GM12878 (cell line): ENCODE data around the gene TXNIP. TPM values are rescaled to one million over a fixed set of nuclear protein-coding genes. Genes with fewer than 3 reads are reported as not detected.

Experiments
- ATAC-seq: fragments of 200-7000 bp; cut with Tn5 transposase; 3 replicates; pipeline ENCODE4 v1.9.1; 2020; ENCODE audit warnings: mild to moderate bottlenecking, moderate library complexity
- BruUV-seq: library from RNA; stranded (reverse); fragments of 400-500 nt; replicated peaks from 2 replicates; lab custom pipeline; 2021; lab: Mats Ljungman, UMichigan
- CTCF ChIA-PET: fragments of 300-600 bp; sonication (Branson Sonifier 250); formaldehyde crosslinking; extraction: SDS; loops from one replicate; lab custom pipeline; 2021; ENCODE audit warnings: inconsistent platforms; lab: Yijun Ruan, JAX
- POLR2A ChIA-PET: fragments of 350-600 bp; formaldehyde crosslinking; extraction: SDS; loops from one replicate; lab custom pipeline; 2021; ENCODE audit warnings: inconsistent platforms; lab: Charles Lee
- RAD21 ChIA-PET: fragments of 300-600 bp; sonication (Branson Sonifier 250); formaldehyde crosslinking; loops from one replicate; lab custom pipeline; 2023; ENCODE audit warnings: antibody characterized with exemption; ENCODE audit not compliant: unreplicated experiment; lab: Charles Lee
- SMC1A ChIA-PET: fragments of 300-600 bp; sonication (Branson Sonifier 250); formaldehyde crosslinking; loops from one replicate; lab custom pipeline; 2023; ENCODE audit not compliant: unreplicated experiment, uncharacterized antibody; lab: Charles Lee
- DNase-seq: peaks from one replicate; pipeline ENCODE4 v3.0.0-alpha.2; 2011; ENCODE audit warnings: low read depth, low spot score
- FAIRE-seq: peaks from 3 replicates; lab custom pipeline; 2011; peaks lifted over from hg19 to GRCh38; lab: Jason Lieb, UNC
- H2AFZ ChIP-seq: 2 replicates; pipeline ENCODE4 v1.6.0; 2011; ENCODE audit warnings: low read depth, low read length, control low read depth; ENCODE audit not compliant: control insufficient read depth
- H3K27ac ChIP-seq: 2 replicates; pipeline ENCODE4 v1.5.1; 2011; ENCODE audit warnings: control low read depth; ENCODE audit not compliant: control insufficient read depth, insufficient read depth
- H3K27me3 ChIP-seq, 2 experiments: replicated peaks in 1 of 2; 2 replicates each; pipeline versions ENCODE4 v1.6.0 to v1.6.1; 2011; ENCODE audit warnings: low read length in 1 of 2; ENCODE audit not compliant: control insufficient read depth in 2 of 2, insufficient read depth in 2 of 2
- H3K36me3 ChIP-seq, 2 experiments: 2 replicates each; pipeline ENCODE4 v1.5.1; 2011; ENCODE audit warnings: low read length in 1 of 2; ENCODE audit not compliant: control insufficient read depth in 2 of 2, insufficient read depth in 2 of 2
- H3K4me1 ChIP-seq: 2 replicates; pipeline ENCODE4 v1.6.1; 2011; ENCODE audit warnings: mild to moderate bottlenecking, low read length, moderate library complexity, mixed read lengths; ENCODE audit not compliant: control insufficient read depth, insufficient read depth
- H3K4me2 ChIP-seq: 2 replicates; pipeline ENCODE4 v1.6.0; 2011; ENCODE audit warnings: control low read depth; ENCODE audit not compliant: control insufficient read depth, insufficient read depth
- H3K4me3 ChIP-seq: fragments of 200-600 bp; sonication (generic); 2 replicates; pipeline ENCODE4 v1.5.1; 2016
- H3K79me2 ChIP-seq: 2 replicates; pipeline ENCODE4 v1.6.0; 2011; ENCODE audit warnings: low read length; ENCODE audit not compliant: control insufficient read depth, insufficient read depth
- H3K9ac ChIP-seq: 2 replicates; pipeline ENCODE4 v1.8.0; 2011; ENCODE audit warnings: low read length, control low read depth, mixed read lengths; ENCODE audit not compliant: control insufficient read depth, insufficient read depth
- H3K9me3 ChIP-seq: replicated peaks from 3 replicates; pipeline ENCODE4 v1.5.1; 2011; ENCODE audit warnings: mild to moderate bottlenecking, low read length; ENCODE audit not compliant: control insufficient read depth, insufficient read depth
- H4K20me1 ChIP-seq: 2 replicates; pipeline ENCODE4 v1.6.0; 2011; ENCODE audit not compliant: control insufficient read depth, insufficient read depth
- EP300 ChIP-seq, 2 experiments: fragments of 150-350 bp in 1 of 2; IDR thresholded peaks; 2 replicates each; pipeline ENCODE4 v1.6.1; 2011 to 2012; ENCODE audit warnings: low read depth in 2 of 2, low read length in 2 of 2, borderline replicate concordance in 1 of 2, improper control_type of control experiment in 1 of 2, inconsistent platforms in 1 of 2; ENCODE audit not compliant: control insufficient read depth in 1 of 2
- ETV6 ChIP-seq, 2 experiments: fragments of 450-650 bp in 1 of 2; IDR thresholded peaks in 1 of 2; conservative IDR thresholded peaks in 1 of 2; 2 replicates each; pipeline ENCODE4 v1.6.1; 2014; ENCODE audit warnings: antibody characterized with exemption in 1 of 2, borderline replicate concordance in 1 of 2, low read depth in 1 of 2, mild to moderate bottlenecking in 1 of 2, moderate library complexity in 1 of 2
- EZH2 ChIP-seq: IDR thresholded peaks from 2 replicates; pipeline ENCODE4 v1.6.1; 2012; ENCODE audit warnings: low read depth, mild to moderate bottlenecking, control low read depth, inconsistent platforms, low read length, borderline replicate concordance; ENCODE audit not compliant: control insufficient read depth
- FOS ChIP-seq: IDR thresholded peaks from 3 replicates; pipeline ENCODE4 v1.6.1; 2011; ENCODE audit warnings: borderline replicate concordance; ENCODE audit not compliant: insufficient read length; ENCODE audit errors: extremely low read depth
- HCFC1 ChIP-seq: fragments of 150-350 bp; IDR thresholded peaks from 2 replicates; pipeline ENCODE4 v1.6.1; 2014; ENCODE audit warnings: low read length
- HDAC2 ChIP-seq: fragments of 200-600 bp; sonication (generic); IDR thresholded peaks from 2 replicates; pipeline ENCODE4 v1.6.1; 2017
- MYC ChIP-seq: IDR thresholded peaks from 2 replicates; pipeline ENCODE4 v1.6.1; 2011; ENCODE audit warnings: mild to moderate bottlenecking, low read length, moderate library complexity, inconsistent platforms; ENCODE audit not compliant: insufficient read depth, insufficient replicate concordance, insufficient read length, severe bottlenecking
- NBN ChIP-seq: fragments of 450-650 bp; IDR thresholded peaks from 2 replicates; pipeline ENCODE4 v1.6.1; 2016
- POU2F2 ChIP-seq: IDR thresholded peaks from 3 replicates; pipeline ENCODE4 v1.6.1; 2011; ENCODE audit warnings: low read depth, mild to moderate bottlenecking, low read length, borderline replicate concordance
- RBBP5 ChIP-seq: fragments of 200-600 bp; sonication (generic); conservative IDR thresholded peaks from 2 replicates; pipeline ENCODE4 v1.6.1; 2016
- RELA ChIP-seq: fragments of 450-650 bp; IDR thresholded peaks from 2 replicates; pipeline ENCODE4 v1.8.0; 2014; ENCODE audit warnings: borderline replicate concordance; ENCODE audit not compliant: partially characterized antibody
- SMAD1 ChIP-seq: fragments of 450-650 bp; IDR thresholded peaks from 2 replicates; pipeline ENCODE4 v1.6.1; 2018; ENCODE audit warnings: mild to moderate bottlenecking, low read depth; ENCODE audit not compliant: partially characterized antibody
- SP1 ChIP-seq: IDR thresholded peaks from one replicate; pipeline ENCODE4 v1.6.1; 2011; ENCODE audit warnings: low read depth, low read length
- SPI1 ChIP-seq: IDR thresholded peaks from 2 replicates; pipeline ENCODE4 v1.6.1; 2011; ENCODE audit warnings: low read depth, mild to moderate bottlenecking, low read length, moderate library complexity, borderline replicate concordance; ENCODE audit not compliant: insufficient read depth
- SREBF1 ChIP-seq: IDR thresholded peaks from 2 replicates; pipeline ENCODE4 v1.6.1; 2012; ENCODE audit warnings: mild to moderate bottlenecking, low read length
- ZSCAN29 ChIP-seq: fragments of 450-650 bp; IDR thresholded peaks from 2 replicates; pipeline ENCODE4 v1.6.1; 2017; ENCODE audit warnings: mild to moderate bottlenecking, moderate library complexity
- WGBS: methylation state at CpG from one replicate; pipeline ENCODE4 v1.1.6; 2016; ENCODE audit warnings: low lambda C conversion rate; ENCODE audit not compliant: insufficient replicate concordance, insufficient coverage; ENCODE audit errors: missing lambda C conversion rate; 5-methylcytosine and 5-hydroxymethylcytosine counted together
- in situ Hi-C: fragments of 300-500 bp; cut with MboI; formaldehyde crosslinking; loops from 9 replicates; pipeline ENCODE4 v1.14.3; 2018; ENCODE audit warnings: mixed read lengths
- intact Hi-C: fragments of 100-400 bp; cut with micrococcal nuclease; formaldehyde crosslinking; loops from one replicate; pipeline ENCODE4 v1.14.2; 2022; ENCODE audit not compliant: unreplicated experiment
- polyA plus RNA-seq, 11 experiments: library from polyadenylated mRNA; depleted of rRNA in 4 of 11; unstranded in 6 of 11; stranded (reverse) in 5 of 11; fragments of >200 nt; fragmentation: Nextera tagmentation in 4 of 11; fragmentation: Illumina TruSeq in 1 of 11; extraction: Ambion mirVana in 4 of 11; extraction: Trizol in 1 of 11; gene quantifications; 1 replicate in 1 of 11; 2 replicates in 10 of 11; pipeline versions ENCODE4 v1.2.1 to v1.2.3, GENCODE V29; 2011 to 2016; ENCODE audit warnings: inconsistent platforms in 2 of 11, missing spikeins in 2 of 11, low read depth in 1 of 11
- total RNA-seq, 4 experiments: library from RNA; depleted of rRNA in 3 of 4; stranded (reverse); fragments of >200 nt in 3 of 4; fragmentation: Illumina TruSeq in 1 of 4; extraction: Trizol in 1 of 4; gene quantifications; 2 replicates each; pipeline versions ENCODE4 v1.2.1 to v1.2.3, GENCODE V29; 2013 to 2021
- TF ChIP-seq, protein P1 (sequence below): fragments of 150-350 bp; IDR thresholded peaks from 2 replicates; pipeline ENCODE4 v1.6.1; 2016; ENCODE audit warnings: low read depth, low read length

TXNIP gene
- total and polyA plus RNA-seq, 10 of the 15 experiments (the other 5 are each of a cell fraction or from before 2014, with no cell fraction given), result 48.7 to 133 (median 107) TPM

DNA sequence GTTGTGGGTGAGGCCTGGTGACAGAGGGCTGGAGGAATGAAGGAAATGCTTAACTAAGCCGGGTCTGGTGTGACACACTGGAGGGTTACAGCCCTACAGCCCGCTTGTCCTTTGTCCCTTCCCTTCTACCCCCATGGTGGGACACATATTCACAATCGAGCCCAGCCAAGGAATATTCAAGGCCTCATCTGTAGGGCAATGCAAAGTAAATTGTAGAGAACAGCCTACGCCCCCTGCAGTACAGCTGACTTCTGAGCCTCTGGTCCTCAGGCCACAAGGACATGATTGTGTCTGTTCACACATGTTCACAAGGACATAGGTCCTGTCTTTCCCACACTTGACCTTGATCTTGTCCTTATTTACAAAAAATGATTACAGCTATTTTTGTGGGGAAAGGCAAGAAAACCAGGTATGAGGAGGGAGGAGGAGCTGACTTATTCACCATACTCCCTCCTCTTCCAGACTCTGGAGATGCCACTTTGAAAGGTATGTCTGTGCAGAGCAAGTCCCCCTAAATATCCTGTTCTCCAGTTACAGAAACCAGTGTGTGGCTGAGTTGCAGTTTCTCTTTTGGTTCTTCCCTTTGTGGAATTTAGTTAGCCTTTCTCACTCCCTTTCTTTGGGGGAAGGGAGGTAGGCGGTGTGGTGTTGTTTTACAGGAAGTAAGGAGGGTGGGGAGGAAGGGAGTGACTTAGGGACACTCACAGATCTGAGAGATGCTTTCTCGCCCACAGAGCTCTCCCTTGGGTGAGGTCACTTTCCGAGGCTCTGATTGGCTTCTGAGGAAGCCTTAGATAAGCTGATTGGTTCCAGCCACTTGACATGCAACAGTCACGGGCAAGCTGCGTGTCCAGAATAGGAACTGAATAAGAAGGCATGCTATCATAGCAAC lies 17.3 kb downstream of the TXNIP start:
- FAIRE-seq, result peak; percentile 78
- no peak for TF ChIP-seq HCFC1
- peak in 1 of 2 experiments; percentile 75; a peak in 2 of 4 replicates for TF ChIP-seq ETV6 (conservative IDR thresholded peaks at IDR 0.05 in 1 of 2, IDR thresholded peaks at IDR 0.05 in 1 of 2; ENCODE audit: borderline replicate concordance in 1 of 2, low read depth in 1 of 2)
- peak; percentile 85 for TF ChIP-seq NBN
- no peak for TF ChIP-seq RBBP5
- 0 out of 3 replicates have a peak, but pooled peaks have one; percentile 11 for TF ChIP-seq POU2F2
- TF ChIP-seq FOS, result peak; percentile 44
- TF ChIP-seq EP300 (IDR thresholded peaks at IDR 0.05; ENCODE audit: borderline replicate concordance in 1 of 2, control insufficient read depth in 1 of 2, low read depth in 2 of 2, low read length in 2 of 2), result peak; percentile 34 to 71; a peak in 1 of 4 replicates
- no peak for TF ChIP-seq MYC
- no peak for TF ChIP-seq HDAC2
- no peak for TF ChIP-seq EZH2
- peak; percentile 72 for TF ChIP-seq SPI1
- no peak for TF ChIP-seq ZSCAN29
- TF ChIP-seq SREBF1, result no peak
- peak; percentile 19 for TF ChIP-seq SMAD1
- TF ChIP-seq, protein P1, sequence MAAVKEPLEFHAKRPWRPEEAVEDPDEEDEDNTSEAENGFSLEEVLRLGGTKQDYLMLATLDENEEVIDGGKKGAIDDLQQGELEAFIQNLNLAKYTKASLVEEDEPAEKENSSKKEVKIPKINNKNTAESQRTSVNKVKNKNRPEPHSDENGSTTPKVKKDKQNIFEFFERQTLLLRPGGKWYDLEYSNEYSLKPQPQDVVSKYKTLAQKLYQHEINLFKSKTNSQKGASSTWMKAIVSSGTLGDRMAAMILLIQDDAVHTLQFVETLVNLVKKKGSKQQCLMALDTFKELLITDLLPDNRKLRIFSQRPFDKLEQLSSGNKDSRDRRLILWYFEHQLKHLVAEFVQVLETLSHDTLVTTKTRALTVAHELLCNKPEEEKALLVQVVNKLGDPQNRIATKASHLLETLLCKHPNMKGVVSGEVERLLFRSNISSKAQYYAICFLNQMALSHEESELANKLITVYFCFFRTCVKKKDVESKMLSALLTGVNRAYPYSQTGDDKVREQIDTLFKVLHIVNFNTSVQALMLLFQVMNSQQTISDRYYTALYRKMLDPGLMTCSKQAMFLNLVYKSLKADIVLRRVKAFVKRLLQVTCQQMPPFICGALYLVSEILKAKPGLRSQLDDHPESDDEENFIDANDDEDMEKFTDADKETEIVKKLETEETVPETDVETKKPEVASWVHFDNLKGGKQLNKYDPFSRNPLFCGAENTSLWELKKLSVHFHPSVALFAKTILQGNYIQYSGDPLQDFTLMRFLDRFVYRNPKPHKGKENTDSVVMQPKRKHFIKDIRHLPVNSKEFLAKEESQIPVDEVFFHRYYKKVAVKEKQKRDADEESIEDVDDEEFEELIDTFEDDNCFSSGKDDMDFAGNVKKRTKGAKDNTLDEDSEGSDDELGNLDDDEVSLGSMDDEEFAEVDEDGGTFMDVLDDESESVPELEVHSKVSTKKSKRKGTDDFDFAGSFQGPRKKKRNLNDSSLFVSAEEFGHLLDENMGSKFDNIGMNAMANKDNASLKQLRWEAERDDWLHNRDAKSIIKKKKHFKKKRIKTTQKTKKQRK, result no peak
- TF ChIP-seq SP1, result no peak
- no peak for TF ChIP-seq RELA

More for the DNA sequence above, 17.3 kb downstream of the TXNIP start:
- H2AFZ ChIP-seq, result peak overlapping the region; percentile 86
- WGBS, result 1% methylated on average over 9 of the region's 9 CpGs
- intact Hi-C loops, result no loop called here
- peaks cover 54% of the 10 kb centered on the region for H3K4me1 ChIP-seq
- POLR2A ChIA-PET, result interaction anchor here (0.7 to 6.5 kb wide), 15 partner anchors 11 to 120 kb away, joined by 3 to 102 read pairs (median 12); partner anchors contain the start of genes ANKRD34A, LIX1L, PIAS3 and POLR3GL
- in situ Hi-C loops, result no loop called here
- H3K9ac ChIP-seq, result peak overlapping the region; percentile 77
- H3K4me3 ChIP-seq, result no peak overlapping the region; the same call in 1 of the 2 replicates
- DNase-seq, result peak; percentile 99
- no peaks in the 10 kb centered on the region for H3K27me3 ChIP-seq
- RAD21 ChIA-PET, result interaction anchor here (0.5 to 7.9 kb wide), 20 partner anchors 9 to 134 kb away, joined by 3 to 136 read pairs (median 14); partner anchors contain the start of genes ANKRD34A, LIX1L, NUDT17 and PIAS3
- H4K20me1 ChIP-seq, result no peaks in the 10 kb centered on the region
- SMC1A ChIA-PET, result interaction anchor here (0.6 to 10.9 kb wide), 24 partner anchors 8 to 289 kb away, joined by 3 to 244 read pairs (median 6); partner anchors contain the start of genes ANKRD34A, LIX1L, NUDT17 and PIAS3
- no peaks in the 10 kb centered on the region for H3K79me2 ChIP-seq
- no peaks in the 10 kb centered on the region for H3K36me3 ChIP-seq
- peak overlapping the region; percentile 99 for H3K27ac ChIP-seq
- CTCF ChIA-PET, result interaction anchor here (0.6 to 9.4 kb wide), 19 partner anchors 10 to 133 kb away, joined by 3 to 361 read pairs (median 4); partner anchors contain the start of genes ANKRD34A, ANKRD35, LIX1L and NUDT17
- H3K4me2 ChIP-seq, result peak overlapping the region; percentile 95
- no peaks in the 10 kb centered on the region for H3K9me3 ChIP-seq
- BruUV-seq, result no TSS peak
- ATAC-seq, result peak; percentile 92
